D721Med (cell line): ENCODE measurements around the gene PAK4.
"Not testable (repeated sequence)": the region's sequence is repeated elsewhere in the genome, so short reads cannot be mapped to it uniquely, and the experiment has no call there.

ENCODE experiments used
- DNase-seq: peaks from one replicate; pipeline ENCODE4 v3.0.0; 2011; ENCODE audit warnings: low spot score; ENCODE audit not compliant: insufficient read length
- FAIRE-seq: peaks from 2 replicates; lab custom pipeline; 2011; peaks lifted over from hg19 to GRCh38; lab: Jason Lieb, UNC
- TF ChIP-seq, protein P1 (sequence below): IDR thresholded peaks from 2 replicates; pipeline ENCODE4 v1.5.1; 2012; ENCODE audit warnings: mild to moderate bottlenecking, control low read depth; ENCODE audit not compliant: insufficient read depth; ENCODE audit errors: missing control alignments

PAK4 gene

DNA sequence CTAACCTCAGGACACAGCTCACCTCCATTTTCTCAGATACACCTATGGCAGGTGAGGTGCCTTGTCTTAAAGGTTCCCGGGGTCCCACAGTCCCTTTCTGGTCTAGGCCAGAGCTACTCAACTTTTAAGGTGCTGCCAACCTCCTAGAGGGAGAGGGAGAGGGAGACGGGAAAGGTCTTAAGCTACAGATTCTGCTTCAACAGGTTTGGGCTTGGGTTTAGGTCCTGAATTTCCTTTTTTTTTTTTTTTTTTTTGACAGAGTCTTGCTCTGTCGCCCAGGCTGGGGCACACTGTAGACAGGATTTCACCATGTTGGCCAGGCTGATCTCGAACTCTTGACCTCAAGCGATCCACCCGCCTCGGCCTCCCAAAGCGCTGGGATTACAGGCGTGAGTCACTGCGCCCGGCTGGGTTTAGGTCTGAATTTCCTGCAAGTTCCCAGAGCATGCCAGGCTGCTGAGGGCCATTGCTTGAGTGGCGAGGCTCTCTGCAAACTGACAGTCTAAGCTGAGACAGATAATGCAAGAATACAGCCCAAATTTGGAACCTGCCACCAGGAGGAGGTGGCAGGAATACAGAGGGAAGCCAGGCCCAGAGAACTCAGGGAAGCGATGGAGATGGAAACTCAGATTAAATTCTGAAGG, 86.3 kb downstream of the PAK4 start:
- TF ChIP-seq, protein P1, sequence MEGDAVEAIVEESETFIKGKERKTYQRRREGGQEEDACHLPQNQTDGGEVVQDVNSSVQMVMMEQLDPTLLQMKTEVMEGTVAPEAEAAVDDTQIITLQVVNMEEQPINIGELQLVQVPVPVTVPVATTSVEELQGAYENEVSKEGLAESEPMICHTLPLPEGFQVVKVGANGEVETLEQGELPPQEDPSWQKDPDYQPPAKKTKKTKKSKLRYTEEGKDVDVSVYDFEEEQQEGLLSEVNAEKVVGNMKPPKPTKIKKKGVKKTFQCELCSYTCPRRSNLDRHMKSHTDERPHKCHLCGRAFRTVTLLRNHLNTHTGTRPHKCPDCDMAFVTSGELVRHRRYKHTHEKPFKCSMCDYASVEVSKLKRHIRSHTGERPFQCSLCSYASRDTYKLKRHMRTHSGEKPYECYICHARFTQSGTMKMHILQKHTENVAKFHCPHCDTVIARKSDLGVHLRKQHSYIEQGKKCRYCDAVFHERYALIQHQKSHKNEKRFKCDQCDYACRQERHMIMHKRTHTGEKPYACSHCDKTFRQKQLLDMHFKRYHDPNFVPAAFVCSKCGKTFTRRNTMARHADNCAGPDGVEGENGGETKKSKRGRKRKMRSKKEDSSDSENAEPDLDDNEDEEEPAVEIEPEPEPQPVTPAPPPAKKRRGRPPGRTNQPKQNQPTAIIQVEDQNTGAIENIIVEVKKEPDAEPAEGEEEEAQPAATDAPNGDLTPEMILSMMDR, result no peak
- DNase-seq (no peak), FAIRE-seq (no peak)

DNA sequence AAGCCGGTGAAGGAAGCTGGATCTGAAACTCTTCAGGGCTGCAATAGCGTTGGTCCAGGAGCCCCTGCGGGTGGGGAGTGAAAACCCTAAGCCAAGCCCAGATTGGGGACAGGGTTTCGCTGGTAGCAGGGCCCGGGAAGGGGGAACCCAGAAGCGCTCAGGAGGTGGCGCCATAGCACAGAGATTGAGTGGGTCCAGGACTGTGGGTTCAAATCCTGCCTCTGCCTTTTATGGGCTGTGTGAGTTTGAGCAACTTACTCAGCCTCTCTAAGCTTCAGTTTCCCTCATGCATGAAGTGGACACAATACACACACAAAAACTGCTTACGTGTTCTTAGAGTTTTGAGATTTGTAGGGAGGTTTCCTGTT, 86.8 kb downstream of the PAK4 start:
- no peak for DNase-seq
- TF ChIP-seq, protein P1, result peak; percentile 47
- no peak for FAIRE-seq

DNA sequence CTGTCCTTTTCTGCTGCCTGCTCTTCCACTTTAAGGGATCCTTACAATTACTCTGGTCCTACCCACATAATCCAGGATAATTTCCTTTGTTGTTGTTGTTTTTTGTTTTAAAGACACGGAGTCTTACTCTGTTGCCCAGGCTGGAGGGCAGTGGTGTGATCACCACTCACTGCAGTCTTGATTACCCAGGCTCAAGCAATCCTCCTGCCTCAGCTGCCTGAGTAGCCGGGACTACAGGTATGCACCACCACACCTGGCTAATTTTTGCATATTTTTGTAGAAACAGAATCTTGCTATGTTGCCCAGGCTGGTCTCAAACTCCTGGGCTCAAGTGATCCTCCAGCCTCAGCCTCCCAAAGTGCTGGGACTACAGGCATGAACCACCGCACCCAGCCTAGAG, 89.7 kb downstream of the PAK4 start:
- not testable (repeated sequence) for FAIRE-seq

DNA sequence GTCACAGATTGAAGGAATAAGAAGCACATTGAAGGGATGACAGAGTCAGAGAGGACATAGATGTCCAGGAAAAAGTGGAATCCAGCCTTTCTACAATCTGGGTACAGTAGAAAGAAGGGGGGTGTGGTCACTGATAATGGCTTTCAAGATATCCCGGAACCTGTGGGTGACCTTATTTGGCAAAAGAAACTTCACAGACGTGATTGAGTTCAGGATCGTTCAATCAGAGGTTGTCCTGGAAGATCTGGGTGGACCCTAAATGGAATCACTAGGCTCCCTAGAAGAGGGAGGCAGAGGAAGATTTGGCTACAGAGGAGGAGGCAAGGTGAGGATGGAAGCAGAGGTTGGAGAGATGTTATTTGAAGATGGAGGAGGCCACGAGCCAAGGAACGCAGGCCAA, 91.5 kb downstream of the PAK4 start:
- no peak for DNase-seq
- no peak for FAIRE-seq
- TF ChIP-seq, protein P1, result no peak

More for the DNA sequence above, 89.7 kb downstream of the PAK4 start:
- not testable (repeated sequence) for DNase-seq

DNA sequence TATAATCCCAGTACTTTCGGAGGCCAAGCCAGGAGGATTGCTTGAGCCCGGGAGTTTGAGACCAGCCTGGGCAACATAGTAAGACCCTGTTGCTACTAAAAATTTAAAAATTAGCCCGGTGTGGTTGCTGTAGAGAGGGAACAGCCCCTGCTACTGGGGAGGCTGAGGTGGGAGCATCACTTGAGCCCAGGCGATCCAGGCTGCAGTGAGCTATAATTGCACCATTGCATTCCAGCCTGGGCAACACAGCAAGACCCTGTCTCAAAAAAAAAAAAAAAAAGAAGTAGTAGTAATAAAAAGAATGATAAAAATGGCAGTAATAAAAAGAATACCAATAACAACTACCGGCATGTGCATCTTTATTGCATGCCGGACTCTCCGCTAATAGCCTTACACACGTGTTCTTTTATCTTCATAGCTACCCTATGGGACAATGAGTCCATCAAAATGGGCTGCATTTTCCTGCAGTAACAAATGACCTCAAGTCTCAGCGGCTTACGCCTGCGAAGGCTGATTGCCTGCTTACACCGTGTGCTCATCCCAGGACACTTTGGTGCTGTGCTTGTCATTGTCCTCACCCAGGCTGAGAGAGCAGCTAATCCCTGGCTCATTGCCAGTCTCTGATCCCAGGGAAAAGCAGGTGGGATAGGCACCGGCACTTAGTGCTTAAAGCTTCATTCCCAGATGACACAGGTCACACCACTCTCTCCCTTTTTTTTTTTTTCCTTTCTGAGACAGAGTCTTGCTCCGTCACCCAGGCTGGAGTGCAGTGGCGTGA, 92.8 kb downstream of the PAK4 start:
- DNase-seq (no peak), FAIRE-seq (no peak)
- TF ChIP-seq, protein P1, result no peak

DNA sequence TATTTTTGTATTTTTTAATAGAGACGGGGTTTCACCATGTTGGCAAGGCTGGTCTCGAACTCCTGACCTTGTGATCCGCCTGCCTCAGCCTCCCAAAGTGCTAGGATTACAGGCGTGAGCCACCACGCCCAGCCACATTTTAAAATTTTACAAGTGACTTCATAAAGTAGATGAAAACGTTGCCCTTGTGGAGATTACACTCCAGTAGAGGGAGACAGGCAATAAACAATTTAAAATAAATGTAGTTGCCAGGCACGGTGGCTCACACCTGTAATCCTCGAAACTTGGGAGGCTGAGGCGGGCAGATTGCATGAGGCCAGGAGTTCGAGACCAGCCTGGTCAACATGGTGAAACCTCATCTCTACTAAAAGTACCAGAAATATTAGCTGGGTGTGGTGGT, 93.5 kb downstream of the PAK4 start:
- not testable (repeated sequence) for DNase-seq, FAIRE-seq

DNA sequence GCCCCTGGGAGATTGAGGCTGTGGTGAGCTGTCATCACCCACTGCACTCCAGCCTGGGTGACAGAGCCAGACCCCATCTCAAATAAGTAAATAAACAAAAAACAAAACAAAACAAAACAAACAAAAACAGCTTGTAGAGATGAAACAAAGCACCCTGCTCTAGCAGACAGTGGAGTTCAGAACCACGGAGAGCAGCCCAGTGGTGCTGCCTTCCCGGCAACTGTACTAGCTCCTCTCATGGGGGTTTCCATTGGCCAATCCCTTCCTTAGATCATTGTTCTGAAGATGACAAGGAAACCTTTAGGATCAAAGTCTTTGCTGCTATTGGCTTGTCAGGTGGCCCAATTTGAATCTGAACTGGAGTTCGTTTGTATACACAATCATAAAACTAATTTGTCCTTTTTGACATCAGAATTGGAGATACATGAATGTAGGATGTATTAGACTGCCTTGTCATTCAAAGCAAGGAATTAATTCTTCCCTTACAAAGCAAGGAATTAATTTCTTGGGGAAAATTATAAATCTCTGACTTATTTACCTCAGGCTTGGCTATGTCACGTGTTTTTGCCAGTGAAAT, 98.2 kb downstream of the PAK4 start:
- FAIRE-seq, result no peak

DNA sequence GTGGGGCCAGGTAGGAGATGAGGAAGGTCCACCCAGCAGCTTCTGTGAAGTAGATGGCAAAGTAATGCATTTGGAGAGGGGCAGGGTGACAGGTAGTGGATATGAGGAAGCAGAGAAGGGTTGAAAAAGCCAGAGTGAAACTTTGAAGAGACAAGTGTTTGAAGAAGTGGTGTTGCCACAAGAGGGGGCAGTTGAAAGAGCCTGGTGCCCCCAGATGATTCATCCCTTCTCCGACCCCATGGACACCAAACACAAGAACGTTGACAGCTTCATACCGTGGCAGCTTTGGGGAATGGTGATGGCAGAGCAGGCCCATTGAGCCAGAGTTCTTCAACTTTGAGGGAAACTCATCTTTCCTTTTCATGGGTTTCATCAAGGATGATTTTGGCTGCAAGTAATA, 99.3 kb downstream of the PAK4 start:
- DNase-seq, result no peak
- FAIRE-seq, result no peak
- TF ChIP-seq, protein P1, result no peak

More for the DNA sequence above, 98.2 kb downstream of the PAK4 start:
- DNase-seq, result no peak
- TF ChIP-seq, protein P1, result no peak
